Cerebellar cortex (tissue), 1 donor: Measurements from ENCODE around the gene EBLN2.

ENCODE experiments used
- DNase-seq: peaks from one replicate; pipeline ENCODE4 v3.0.0-alpha.2; 2015; ENCODE audit warnings: low spot score

EBLN2 gene

DNA sequence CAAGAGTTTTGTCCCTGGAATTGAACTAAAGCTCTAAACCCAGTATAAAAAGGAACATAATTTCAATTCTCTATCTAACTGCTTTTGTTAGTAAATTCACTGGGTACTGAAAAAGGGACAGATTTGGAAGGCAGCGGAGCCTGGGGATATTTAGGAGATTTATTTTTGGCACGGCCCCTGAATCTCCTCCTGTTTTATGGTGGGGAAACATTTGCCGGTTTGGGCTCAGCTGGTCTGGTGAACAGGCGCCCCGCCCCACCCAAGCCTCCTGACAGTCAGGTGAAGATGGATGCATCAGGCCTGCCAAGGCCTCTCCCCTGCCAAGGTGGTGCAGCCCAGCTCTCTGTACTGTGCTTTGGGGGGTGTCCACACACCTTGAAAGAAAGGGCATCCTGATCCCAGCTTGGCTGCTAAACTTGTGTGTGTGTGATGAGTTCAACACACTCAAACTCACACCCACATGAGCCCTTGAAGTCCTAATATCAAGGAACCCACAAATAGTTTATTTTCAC is 46.3 kb downstream of the EBLN2 start:
- DNase-seq = no peak

DNA sequence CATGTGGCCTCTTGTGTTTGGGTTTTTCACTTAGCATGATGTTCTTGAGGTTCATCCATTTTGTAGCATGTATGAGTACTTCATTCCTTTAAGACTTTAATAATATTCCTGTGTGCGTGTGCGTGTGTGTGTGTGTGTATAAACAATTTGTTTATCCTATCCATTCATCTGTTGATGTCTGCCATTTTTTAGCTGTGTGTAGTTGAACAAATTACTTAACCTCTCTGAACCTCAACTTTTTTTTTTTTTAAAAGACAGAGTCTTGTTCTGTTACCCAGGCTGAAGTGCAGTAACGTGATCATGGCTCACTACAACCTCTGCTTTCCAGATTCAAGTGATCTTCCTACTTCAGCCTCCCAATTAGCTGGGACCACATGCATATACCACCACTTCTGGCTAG is 47.3 kb downstream of the EBLN2 start:
- no peak for DNase-seq

DNA sequence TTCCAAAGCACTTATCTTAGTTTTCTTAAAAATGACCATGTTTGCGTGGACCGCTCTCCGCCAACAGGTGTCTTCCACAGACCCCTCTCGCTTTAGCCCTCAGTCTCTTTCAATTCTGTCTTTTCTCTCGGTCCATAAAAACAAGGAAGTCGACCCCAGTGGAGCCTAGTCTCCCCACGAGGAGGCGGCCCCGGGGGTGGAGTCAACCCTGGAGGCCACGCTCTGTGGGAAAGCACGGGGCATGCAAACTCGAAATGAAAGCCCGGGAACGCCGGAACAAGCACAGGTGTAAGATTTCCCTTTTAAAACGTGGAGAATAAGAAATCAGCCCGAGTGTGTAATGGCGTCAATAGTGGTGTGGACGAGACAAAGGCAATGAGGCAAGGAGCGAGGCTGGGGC is 49.1 kb downstream of the EBLN2 start:
- no peak for DNase-seq
